HG02884 (cell line): ENCODE results near the gene PCYT1A.
"Not testable (repeated sequence)": the region's sequence is repeated elsewhere in the genome, so short reads cannot be mapped to it uniquely, and the experiment has no call there.

Experiments
- ATAC-seq: cut with Tn5 transposase; IDR thresholded peaks from one replicate; pipeline ENCODE4 v1.9.1; 2021; ENCODE audit warnings: mild to moderate bottlenecking, moderate library complexity; ENCODE audit not compliant: unreplicated experiment

The PCYT1A gene

DNA sequence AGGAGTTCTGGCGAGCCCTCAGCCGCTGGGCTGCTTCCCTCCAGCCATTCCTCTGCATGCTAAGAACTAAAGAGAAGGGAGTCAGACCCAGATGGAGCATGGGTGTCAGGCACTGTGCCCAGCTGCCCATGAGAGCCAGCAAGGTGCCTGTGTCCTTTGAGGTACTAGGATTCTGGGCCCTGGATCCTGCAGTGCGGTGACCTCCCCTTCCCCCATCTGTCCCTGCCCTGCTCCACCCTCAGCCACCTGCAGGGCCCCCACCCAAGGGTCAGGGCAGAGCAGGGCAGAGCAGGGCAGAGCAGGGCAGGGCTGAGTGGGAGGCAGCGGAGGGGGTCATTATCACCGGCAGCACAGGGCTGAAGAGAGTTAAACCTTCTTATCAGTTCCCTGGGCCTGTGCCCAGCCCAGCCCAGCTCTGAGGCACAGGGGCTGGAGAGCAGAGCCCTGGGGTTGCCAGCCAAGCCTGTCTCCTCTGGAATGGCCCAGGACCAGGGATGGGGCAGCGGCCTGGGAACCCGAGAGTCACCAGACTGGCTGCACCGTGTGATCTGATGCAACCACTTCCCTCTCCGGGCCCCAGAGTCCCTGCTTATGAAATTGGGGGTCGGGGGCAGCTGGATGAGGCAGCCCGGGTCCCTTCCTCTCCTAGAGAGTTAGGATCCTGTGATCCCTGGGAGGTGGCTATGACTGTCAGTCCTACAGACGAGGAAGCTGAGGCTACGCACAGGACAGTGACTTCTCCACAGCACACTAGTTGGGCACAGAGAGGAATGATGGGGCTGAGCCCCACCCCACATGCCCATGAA is 93.6 kb downstream of the PCYT1A start:
- ATAC-seq, result no peak

DNA sequence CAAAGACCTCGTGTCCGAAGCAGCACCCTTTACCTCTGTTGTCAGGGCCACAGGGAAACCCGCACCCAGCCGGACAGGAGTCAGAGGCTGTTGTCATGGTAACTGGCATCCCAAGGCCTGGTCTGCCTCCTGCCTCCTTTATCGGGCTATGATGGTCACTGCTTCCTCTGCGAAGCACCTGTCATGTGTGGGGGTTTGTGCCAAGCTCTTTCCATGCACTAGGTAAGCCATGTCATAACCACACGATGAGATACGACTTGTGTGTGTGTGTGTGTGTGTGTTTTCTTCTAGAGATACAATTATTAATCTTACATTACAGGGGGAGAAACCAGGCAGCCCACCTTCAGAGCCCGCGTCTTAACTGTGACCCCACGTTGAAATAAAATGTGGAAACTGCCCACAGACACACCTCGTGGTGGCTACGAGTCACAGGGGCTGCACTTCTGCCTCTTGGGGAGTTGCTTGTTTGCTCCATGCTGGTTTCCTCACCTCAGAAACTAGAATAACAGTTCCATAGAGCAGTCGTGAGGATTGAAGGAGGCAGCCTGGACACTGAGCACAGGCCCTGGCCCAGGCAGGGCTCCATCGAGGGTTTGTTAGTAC is 94.3 kb downstream of the PCYT1A start:
- ATAC-seq, result no peak

DNA sequence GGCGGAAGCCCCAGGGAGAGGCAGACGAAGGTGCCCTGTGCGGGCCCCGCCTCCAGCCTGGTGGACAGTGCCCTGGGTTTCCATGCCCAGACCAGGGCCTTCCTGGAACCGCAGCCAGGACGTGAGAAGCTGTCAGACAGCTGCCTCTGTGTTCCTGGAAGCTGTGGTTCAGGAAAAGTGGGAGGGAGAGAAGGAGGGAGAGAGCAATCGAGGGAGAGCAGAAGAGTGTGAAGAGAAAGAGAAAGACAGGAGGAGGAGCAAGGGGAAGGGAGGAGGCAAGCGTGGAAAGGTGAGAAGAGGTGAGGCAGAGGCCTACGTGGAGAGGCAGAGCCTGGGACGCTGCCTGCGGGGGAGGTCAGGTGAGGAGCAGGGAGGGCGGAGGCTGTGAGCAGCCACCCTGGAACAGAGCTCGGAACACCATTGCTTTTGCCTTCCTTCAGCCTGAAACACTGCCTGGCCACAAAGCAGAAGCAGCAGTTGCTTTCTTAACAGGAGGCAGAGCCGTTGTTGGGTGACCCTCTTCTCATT is 94.9 kb downstream of the PCYT1A start:
- no peak for ATAC-seq

DNA sequence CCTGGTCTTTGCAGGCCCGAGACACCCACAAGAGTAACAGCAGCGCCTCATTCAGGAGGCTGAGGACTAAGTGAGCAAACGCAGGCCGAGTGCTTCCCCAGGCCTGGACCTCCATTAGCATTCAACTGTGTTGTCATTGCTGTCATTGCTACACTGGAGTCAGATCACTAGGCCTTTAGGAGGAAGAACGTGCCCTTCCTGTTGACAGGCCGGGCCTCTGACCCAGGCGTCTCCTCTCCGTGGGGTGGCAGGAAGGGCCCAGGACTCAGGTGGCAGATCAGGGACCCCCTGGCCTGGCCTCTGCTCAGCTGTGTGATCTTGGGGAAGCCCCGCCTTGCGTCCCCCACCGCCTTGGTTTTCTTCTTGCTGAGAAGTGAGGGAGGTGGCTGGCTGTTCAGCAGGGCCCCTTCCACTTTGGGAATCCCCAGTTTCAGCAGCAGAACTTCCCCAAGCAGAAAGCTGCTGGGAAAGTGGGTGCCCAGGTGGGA is 95.4 kb downstream of the PCYT1A start:
- ATAC-seq, result no peak

- ATAC-seq, result no peak
Measured at GRCh38 chr3:196189566-196190347, 97.8 kb downstream of the PCYT1A start.

- no peak for ATAC-seq
Measured at GRCh38 chr3:196186651-196187573, 100.6 kb downstream of the PCYT1A start.

GRCh38 chr3:196184881-196185280 is 102.6 kb downstream of the PCYT1A start:
- ATAC-seq, result no peak

GRCh38 chr3:196184169-196184432 is 103.4 kb downstream of the PCYT1A start:
- ATAC-seq, result not testable (repeated sequence)

DNA sequence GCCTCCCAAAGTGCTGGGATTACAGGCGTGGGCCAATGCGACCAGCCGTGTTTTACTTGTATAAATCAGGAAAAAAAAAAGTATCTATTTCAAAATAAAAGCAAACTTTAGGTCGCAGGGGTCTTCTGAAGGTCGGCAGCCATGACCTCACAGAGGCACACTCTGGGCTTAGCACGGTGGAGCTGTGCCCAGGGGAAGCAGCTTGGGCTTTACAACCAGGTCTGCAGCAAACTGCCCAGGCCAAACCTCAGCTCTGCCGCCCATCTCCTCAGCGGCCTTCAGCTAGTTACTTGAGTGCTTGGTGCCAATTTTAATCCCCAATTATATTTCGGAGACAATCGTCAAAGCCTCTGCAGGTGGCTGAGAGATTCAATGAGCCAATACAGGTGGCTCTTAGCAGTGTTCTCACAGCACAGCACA is 106.4 kb downstream of the PCYT1A start:
- no peak for ATAC-seq

GRCh38 chr3:196180346-196180745 is 107.2 kb downstream of the PCYT1A start:
- ATAC-seq, result no peak
